Psoas muscle (tissue), 8 donors: ENCODE results near the gene PIGW. TPM values are rescaled to one million over a fixed set of nuclear protein-coding genes. Genes with fewer than 3 reads are reported as not detected.

Experiments
- ATAC-seq, 4 donors: fragments of 200-7000 bp; cut with Tn5 transposase; one replicate each; pipeline ENCODE4 v1.9.1; 2020; ENCODE audit warnings: moderate library complexity in 3 of 4, mild to moderate bottlenecking in 2 of 4
- DNase-seq, 2 donors: peaks; one replicate each; pipeline ENCODE4 v3.0.0-alpha.2; 2020
- H3K27ac ChIP-seq: fragments of 200-600 bp; one replicate; pipeline ENCODE4 v1.8.0; 2022
- H3K27me3 ChIP-seq, 3 donors: fragments of 200-600 bp in 1 of 3; one replicate each; pipeline versions ENCODE4 v1.6.1 to v1.8.0; 2013 to 2022; ENCODE audit warnings: low read length in 2 of 3, mild to moderate bottlenecking in 2 of 3, moderate library complexity in 1 of 3; ENCODE audit not compliant: insufficient read depth in 3 of 3
- H3K36me3 ChIP-seq, 2 donors: fragments of 200-600 bp in 1 of 2; one replicate each; pipeline versions ENCODE4 v1.6.1 to v1.8.0; 2013 to 2022; ENCODE audit warnings: low read depth in 1 of 2, mild to moderate bottlenecking in 1 of 2, moderate library complexity in 1 of 2; ENCODE audit not compliant: insufficient read depth in 1 of 2
- H3K4me1 ChIP-seq: fragments of 200-600 bp; one replicate; pipeline ENCODE4 v1.8.0; 2022
- H3K4me3 ChIP-seq: fragments of 200-600 bp; one replicate; pipeline ENCODE4 v1.8.0; 2022; ENCODE audit warnings: mild to moderate bottlenecking
- H3K9me3 ChIP-seq: fragments of 200-600 bp; one replicate; pipeline ENCODE4 v1.8.0; 2022
- CTCF ChIP-seq: fragments of 200-600 bp; IDR thresholded peaks from one replicate; pipeline ENCODE4 v1.8.0; 2022; ENCODE audit warnings: antibody characterized with exemption
- WGBS, 3 donors: extraction: QIAGEN DNeasy Blood & Tissue Kit; methylation state at CpG; one replicate each; pipeline versions ENCODE4 v1.1.6 to v1.1.7; 2013; 5-methylcytosine and 5-hydroxymethylcytosine counted together
- intact Hi-C, 2 donors: fragments of 100-400 bp; cut with DNase I; formaldehyde crosslinking; loops; one replicate each; pipeline versions ENCODE4 v1.11.0 to v1.14.2; 2022
- polyA plus RNA-seq, 3 donors: library from polyadenylated mRNA; stranded (reverse); fragments of 200-250 nt; gene quantifications; one replicate each; pipeline ENCODE4 v1.2.3, GENCODE V29; 2013
- total RNA-seq, 4 donors: library from RNA; stranded (reverse); fragmentation: NEBNext Ultra II Directional in 2 of 4; extraction: Animal tissue kit (Norgen Biotek cat#: 25700) in 2 of 4; gene quantifications; one replicate each; pipeline versions ENCODE4 v1.2.1 to v1.2.4, GENCODE V29; 2021 to 2023
- donor health status: healthy with polysubstance abuse.
- donor health status: DM: no; HTN: no; CAD: no; lungs with moderate emphysema.
- donor health status: Bipolar disorder and iron deficiency.
- donor health status: healthy.
- donor health status: DM: yes; HTN: yes; CAD: no.
- donor health status: DM: no; HTN: no; CAD: no.
- donor health status: DM: no; HTN: no; CAD: no.
- donor health status: DM: yes; HTN: yes; CAD: no.

The PIGW gene
- total and polyA plus RNA-seq, 7 donors: 5.5 to 18.0 (median 11.2) TPM

GRCh38 chr17:36510636-36511035 lies 24.2 kb upstream of the PIGW start:
- ATAC-seq: no peak
- 70 to 80% (median 72%) methylated on average over 14 of the region's 14 CpGs for WGBS, 3 donors
- peaks cover 3 to 86% of the 10 kb centered on the region in 2 donors for H3K36me3 ChIP-seq

GRCh38 chr17:36511216-36511615 lies 23.6 kb upstream of the PIGW start:
- 81 to 90% (median 90%) methylated on average over 6 of the region's 6 CpGs for WGBS, 3 donors
- intact Hi-C loops: no loop called here
- no peaks in the 10 kb centered on the region for H3K27me3 ChIP-seq
- ATAC-seq: no peak
- no peak for TF ChIP-seq CTCF
- H3K36me3 ChIP-seq: peaks cover 3 to 86% of the 10 kb centered on the region in 2 donors
- no peaks in the 10 kb centered on the region for H3K9me3 ChIP-seq
- no peak overlapping the region for H3K4me3 ChIP-seq
- DNase-seq: no peak
- no peak overlapping the region for H3K27ac ChIP-seq
- no peaks in the 10 kb centered on the region for H3K4me1 ChIP-seq

More at GRCh38 chr17:36510636-36511035, 24.2 kb upstream of the PIGW start:
- TF ChIP-seq CTCF: no peak
- H3K4me1 ChIP-seq: no peaks in the 10 kb centered on the region
- H3K9me3 ChIP-seq: no peaks in the 10 kb centered on the region
- no peaks in the 10 kb centered on the region for H3K27me3 ChIP-seq
- no peak overlapping the region for H3K27ac ChIP-seq
- DNase-seq: no peak
- H3K4me3 ChIP-seq: no peak overlapping the region
- intact Hi-C loops: no loop called here

- Histone ChIP-seq H3K36me3 (peaks cover 3 to 86% of the 10 kb centered on the region in 2 donors), H3K27me3 (no peaks in the 10 kb centered on the region), H3K27ac (no peak overlapping the region), H3K4me1 (no peaks in the 10 kb centered on the region), H3K9me3 (no peaks in the 10 kb centered on the region), H3K4me3 (no peak overlapping the region)
- WGBS, 3 donors: 88 to 94% (median 92%) methylated on average over 5 of the region's 5 CpGs
- ATAC-seq: no peak
- no peak for TF ChIP-seq CTCF
- intact Hi-C loops: no loop called here
- DNase-seq: no peak
These were observed 22.1 kb upstream of the PIGW start for GRCh38 chr17:36512641-36513040.

GRCh38 chr17:36514856-36515255 lies 19.9 kb upstream of the PIGW start:
- Histone ChIP-seq H3K27ac (no peak overlapping the region), H3K9me3 (no peaks in the 10 kb centered on the region), H3K27me3 (no peaks in the 10 kb centered on the region), H3K36me3 (peaks cover 0 to 77% of the 10 kb centered on the region in 2 donors), H3K4me3 (no peak overlapping the region), H3K4me1 (no peaks in the 10 kb centered on the region)
- intact Hi-C loops: no loop called here
- 87 to 100% (median 97%) methylated on average over 3 of the region's 3 CpGs for WGBS, 3 donors
- no peak for ATAC-seq
- no peak for TF ChIP-seq CTCF
- no peak for DNase-seq

- H3K27ac ChIP-seq: no peak overlapping the region
- intact Hi-C loops: no loop called here
- ATAC-seq (no peak), DNase-seq (no peak)
- no peaks in the 10 kb centered on the region for H3K9me3 ChIP-seq
- WGBS, 3 donors: 87 to 90% (median 89%) methylated on average over 4 of the region's 4 CpGs
- peaks cover 0 to 79% of the 10 kb centered on the region in 2 donors for H3K36me3 ChIP-seq
- H3K27me3 ChIP-seq: no peaks in the 10 kb centered on the region
- no peak for TF ChIP-seq CTCF
- no peak overlapping the region for H3K4me3 ChIP-seq
- no peaks in the 10 kb centered on the region for H3K4me1 ChIP-seq
These were observed 18.9 kb upstream of the PIGW start for GRCh38 chr17:36515837-36516236.
